ENCODE results near the gene TMPRSS7.

The TMPRSS7 gene

GRCh38 chr3:112084980-112085705 lies 50.6 kb downstream of the TMPRSS7 start:
- Histone ChIP-seq H3K4me1 (ENCODE audit: control insufficient read depth in 2 of 2, insufficient read depth in 2 of 2, low read length in 2 of 2) (peaks cover 21 to 51% of the 10 kb centered on the region in 2 donors), H3K9me3 (ENCODE audit: control insufficient read depth in 2 of 2, low read length in 2 of 2) (no peaks in the 10 kb centered on the region), H3K9ac (ENCODE audit: low read depth in 1 of 2, low read length in 2 of 2) (peak overlapping the region in 1 of 2 donors; percentile 85), H3K27me3 (ENCODE audit: control insufficient read depth in 2 of 2, insufficient read depth in 2 of 2, low read length in 2 of 2) (no peaks in the 10 kb centered on the region), H3K27ac (ENCODE audit: low read depth in 2 of 2, low read length in 2 of 2) (peak overlapping the region; percentile 90 to 93), H3K36me3 (ENCODE audit: control insufficient read depth in 2 of 2, insufficient read depth in 2 of 2, low read length in 2 of 2) (no peaks in the 10 kb centered on the region), H3K4me3 (ENCODE audit: low read length in 2 of 2) (peak overlapping the region; percentile 73 to 79)

DNA sequence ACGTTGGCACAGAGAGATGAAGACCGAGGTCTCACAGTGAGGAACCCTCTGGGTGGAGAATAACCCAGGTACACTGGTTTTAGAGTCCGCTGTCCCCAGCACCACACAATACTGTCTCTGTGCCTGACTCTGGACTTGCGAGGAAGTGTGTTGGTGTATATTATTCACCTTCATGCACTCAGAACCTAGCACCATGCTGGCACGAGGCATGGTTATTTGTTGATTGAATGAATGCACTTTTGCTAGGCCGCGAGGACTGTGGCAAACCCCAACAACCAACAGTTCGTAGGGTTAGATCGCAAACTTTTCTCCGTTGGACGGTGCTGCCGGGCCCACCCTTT lies 51.2 kb downstream of the TMPRSS7 start:
- H3K27ac ChIP-seq (ENCODE audit: low read depth in 2 of 2, low read length in 2 of 2): peak overlapping the region; percentile 90 to 93

GRCh38 chr3:112086076-112086854 lies 51.7 kb downstream of the TMPRSS7 start, which contains the start of gene C3orf52:
Gene C3orf52 (plus strand): TSS chr3:112086389. CDS start chr3:112086408, 19 bp downstream.
- Histone ChIP-seq H3K36me3 (ENCODE audit: control insufficient read depth in 2 of 2, insufficient read depth in 2 of 2, low read length in 2 of 2) (no peaks in the 10 kb centered on the region), H3K27me3 (ENCODE audit: control insufficient read depth in 2 of 2, insufficient read depth in 2 of 2, low read length in 2 of 2) (no peaks in the 10 kb centered on the region), H3K9ac (ENCODE audit: low read depth in 1 of 2, low read length in 2 of 2) (peak within 1 kb of the TSS; percentile 79 to 85), H3K4me3 (ENCODE audit: low read length in 2 of 2) (peak within 1 kb of the TSS; percentile 73 to 79), H3K4me1 (ENCODE audit: control insufficient read depth in 2 of 2, insufficient read depth in 2 of 2, low read length in 2 of 2) (peaks cover 29 to 62% of the 10 kb centered on the region in 2 donors), H3K27ac (ENCODE audit: low read depth in 2 of 2, low read length in 2 of 2) (peak within 1 kb of the TSS; percentile 90 to 93), H3K9me3 (ENCODE audit: control insufficient read depth in 2 of 2, low read length in 2 of 2) (no peaks in the 10 kb centered on the region)

More for the DNA sequence above, 51.2 kb downstream of the TMPRSS7 start:
- Histone ChIP-seq H3K4me3 (ENCODE audit: low read length in 2 of 2) (peak overlapping the region; percentile 73 to 79), H3K27me3 (ENCODE audit: control insufficient read depth in 2 of 2, insufficient read depth in 2 of 2, low read length in 2 of 2) (no peaks in the 10 kb centered on the region), H3K9ac (ENCODE audit: low read depth in 1 of 2, low read length in 2 of 2) (peak overlapping the region; percentile 68 to 85), H3K36me3 (ENCODE audit: control insufficient read depth in 2 of 2, insufficient read depth in 2 of 2, low read length in 2 of 2) (no peaks in the 10 kb centered on the region), H3K9me3 (ENCODE audit: control insufficient read depth in 2 of 2, low read length in 2 of 2) (no peaks in the 10 kb centered on the region), H3K4me1 (ENCODE audit: control insufficient read depth in 2 of 2, insufficient read depth in 2 of 2, low read length in 2 of 2) (peaks cover 26 to 57% of the 10 kb centered on the region in 2 donors)

GRCh38 chr3:112086875-112087524 lies 52.5 kb downstream of the TMPRSS7 start:
- H3K4me3 ChIP-seq (ENCODE audit: low read length in 2 of 2): peak overlapping the region; percentile 73 to 79
- H3K9me3 ChIP-seq (ENCODE audit: control insufficient read depth in 2 of 2, low read length in 2 of 2): no peaks in the 10 kb centered on the region
- no peaks in the 10 kb centered on the region for H3K36me3 ChIP-seq (ENCODE audit: control insufficient read depth in 2 of 2, insufficient read depth in 2 of 2, low read length in 2 of 2)
- peak overlapping the region; percentile 90 to 93 for H3K27ac ChIP-seq (ENCODE audit: low read depth in 2 of 2, low read length in 2 of 2)
- H3K4me1 ChIP-seq (ENCODE audit: control insufficient read depth in 2 of 2, insufficient read depth in 2 of 2, low read length in 2 of 2): peaks cover 29 to 68% of the 10 kb centered on the region in 2 donors
- peak overlapping the region; percentile 79 to 85 for H3K9ac ChIP-seq (ENCODE audit: low read depth in 1 of 2, low read length in 2 of 2)
- no peaks in the 10 kb centered on the region for H3K27me3 ChIP-seq (ENCODE audit: control insufficient read depth in 2 of 2, insufficient read depth in 2 of 2, low read length in 2 of 2)

- H3K36me3 ChIP-seq (ENCODE audit: control insufficient read depth in 2 of 2, insufficient read depth in 2 of 2, low read length in 2 of 2): no peaks in the 10 kb centered on the region
- H3K4me1 ChIP-seq (ENCODE audit: control insufficient read depth in 2 of 2, insufficient read depth in 2 of 2, low read length in 2 of 2): peaks cover 36 to 74% of the 10 kb centered on the region in 2 donors
- no peaks in the 10 kb centered on the region for H3K27me3 ChIP-seq (ENCODE audit: control insufficient read depth in 2 of 2, insufficient read depth in 2 of 2, low read length in 2 of 2)
- no peaks in the 10 kb centered on the region for H3K9me3 ChIP-seq (ENCODE audit: control insufficient read depth in 2 of 2, low read length in 2 of 2)
- peak overlapping the region; percentile 47 to 49 for H3K9ac ChIP-seq (ENCODE audit: low read depth in 1 of 2, low read length in 2 of 2)
- H3K27ac ChIP-seq (ENCODE audit: low read depth in 2 of 2, low read length in 2 of 2): peak overlapping the region; percentile 90 to 93
- peak overlapping the region; percentile 73 to 79 for H3K4me3 ChIP-seq (ENCODE audit: low read length in 2 of 2)
Observed at GRCh38 chr3:112087746-112088145, 53.2 kb downstream of the TMPRSS7 start.

- peaks cover 38 to 79% of the 10 kb centered on the region in 2 donors for H3K4me1 ChIP-seq (ENCODE audit: control insufficient read depth in 2 of 2, insufficient read depth in 2 of 2, low read length in 2 of 2)
Observed at GRCh38 chr3:112088944-112089343, 54.4 kb downstream of the TMPRSS7 start.

DNA sequence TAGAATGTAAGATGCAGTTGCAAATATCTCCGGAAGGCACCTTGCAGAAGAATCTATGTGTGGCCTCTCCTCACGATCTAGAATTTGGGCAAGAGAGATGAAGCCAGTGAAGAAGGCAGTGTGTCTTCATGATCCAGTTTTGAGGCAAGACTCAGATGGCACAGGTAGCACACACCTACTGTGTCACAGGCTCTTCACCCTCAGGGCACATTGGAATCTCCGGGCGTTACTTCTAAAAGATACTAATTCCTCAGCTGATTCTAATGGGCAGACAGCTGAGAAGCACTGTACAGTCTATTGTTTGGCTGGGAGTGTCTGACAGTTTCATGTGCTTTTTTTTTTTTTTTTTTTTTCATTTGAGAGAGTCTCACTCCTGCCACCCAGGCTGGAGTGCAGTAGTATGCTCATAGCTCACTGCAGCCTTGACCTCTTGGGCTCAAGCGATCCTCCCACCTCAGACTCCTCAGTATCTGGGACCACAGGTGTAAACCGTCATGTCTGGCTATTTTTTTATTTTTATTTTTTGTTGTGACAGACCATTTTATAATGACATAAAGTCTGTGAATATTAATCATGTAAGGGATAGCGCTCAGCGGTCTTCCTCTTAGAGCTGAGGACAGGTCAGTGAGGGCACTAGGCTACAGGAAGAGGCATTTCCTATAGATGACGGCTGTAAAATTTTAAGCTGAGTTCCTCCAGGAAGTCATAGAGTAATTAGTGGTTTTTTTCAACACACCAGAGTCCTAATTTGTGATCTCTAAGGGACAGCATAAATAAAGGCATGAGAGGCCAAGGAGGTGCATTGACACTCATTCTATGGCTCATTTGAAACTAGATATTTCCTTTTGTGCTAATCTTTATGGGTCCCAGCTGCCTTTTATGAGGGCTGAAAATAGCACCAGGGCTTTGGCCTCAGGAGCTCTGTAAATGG lies 55.7 kb downstream of the TMPRSS7 start:
- Histone ChIP-seq H3K36me3 (ENCODE audit: control insufficient read depth in 2 of 2, insufficient read depth in 2 of 2, low read length in 2 of 2) (peaks cover 0 to 3% of the 10 kb centered on the region in 2 donors), H3K27ac (ENCODE audit: low read depth in 2 of 2, low read length in 2 of 2) (peak overlapping the region; percentile 85 to 86), H3K4me1 (ENCODE audit: control insufficient read depth in 2 of 2, insufficient read depth in 2 of 2, low read length in 2 of 2) (peaks cover 36 to 69% of the 10 kb centered on the region in 2 donors), H3K9ac (ENCODE audit: low read depth in 1 of 2, low read length in 2 of 2) (peak overlapping the region; percentile 26 to 53), H3K4me3 (ENCODE audit: low read length in 2 of 2) (peak overlapping the region; percentile 39 to 50), H3K27me3 (ENCODE audit: control insufficient read depth in 2 of 2, insufficient read depth in 2 of 2, low read length in 2 of 2) (no peaks in the 10 kb centered on the region), H3K9me3 (ENCODE audit: control insufficient read depth in 2 of 2, low read length in 2 of 2) (peaks cover 0 to 2% of the 10 kb centered on the region in 2 donors)

More at GRCh38 chr3:112088944-112089343, 54.4 kb downstream of the TMPRSS7 start:
- Histone ChIP-seq H3K9me3 (ENCODE audit: control insufficient read depth in 2 of 2, low read length in 2 of 2) (no peaks in the 10 kb centered on the region), H3K27me3 (ENCODE audit: control insufficient read depth in 2 of 2, insufficient read depth in 2 of 2, low read length in 2 of 2) (no peaks in the 10 kb centered on the region), H3K36me3 (ENCODE audit: control insufficient read depth in 2 of 2, insufficient read depth in 2 of 2, low read length in 2 of 2) (no peaks in the 10 kb centered on the region), H3K9ac (ENCODE audit: low read depth in 1 of 2, low read length in 2 of 2) (no peak overlapping the region), H3K4me3 (ENCODE audit: low read length in 2 of 2) (no peak overlapping the region), H3K27ac (ENCODE audit: low read depth in 2 of 2, low read length in 2 of 2) (peak overlapping the region in 1 of 2 donors; percentile 15)

GRCh38 chr3:112090887-112091586 lies 56.5 kb downstream of the TMPRSS7 start:
- Histone ChIP-seq H3K4me3 (ENCODE audit: low read length in 2 of 2) (peak overlapping the region; percentile 39 to 55), H3K27me3 (ENCODE audit: control insufficient read depth in 2 of 2, insufficient read depth in 2 of 2, low read length in 2 of 2) (no peaks in the 10 kb centered on the region), H3K9ac (ENCODE audit: low read depth in 1 of 2, low read length in 2 of 2) (peak overlapping the region; percentile 52 to 53), H3K4me1 (ENCODE audit: control insufficient read depth in 2 of 2, insufficient read depth in 2 of 2, low read length in 2 of 2) (peaks cover 34 to 62% of the 10 kb centered on the region in 2 donors), H3K27ac (ENCODE audit: low read depth in 2 of 2, low read length in 2 of 2) (peak overlapping the region; percentile 85 to 86), H3K9me3 (ENCODE audit: control insufficient read depth in 2 of 2, low read length in 2 of 2) (peaks cover 0 to 2% of the 10 kb centered on the region in 2 donors), H3K36me3 (ENCODE audit: control insufficient read depth in 2 of 2, insufficient read depth in 2 of 2, low read length in 2 of 2) (peaks cover 0 to 3% of the 10 kb centered on the region in 2 donors)
